Stimulated activated CD4-positive, alpha-beta T cell treated with anti-CD3 and anti-CD28 coated beads, TNF-alpha, amount 100 ng/mL, for 48 hours (primary cell): ENCODE results near the gene SLC35B4.

Source experiments
- DNase-seq, 3 donors: peaks; one replicate each; pipeline ENCODE4 v3.0.0-alpha.2; 2020; ENCODE audit warnings: low read depth in 3 of 3

SLC35B4 gene

GRCh38 chr7:134290286-134290685 is 26.4 kb downstream of the SLC35B4 start:
- DNase-seq: no peak

DNA sequence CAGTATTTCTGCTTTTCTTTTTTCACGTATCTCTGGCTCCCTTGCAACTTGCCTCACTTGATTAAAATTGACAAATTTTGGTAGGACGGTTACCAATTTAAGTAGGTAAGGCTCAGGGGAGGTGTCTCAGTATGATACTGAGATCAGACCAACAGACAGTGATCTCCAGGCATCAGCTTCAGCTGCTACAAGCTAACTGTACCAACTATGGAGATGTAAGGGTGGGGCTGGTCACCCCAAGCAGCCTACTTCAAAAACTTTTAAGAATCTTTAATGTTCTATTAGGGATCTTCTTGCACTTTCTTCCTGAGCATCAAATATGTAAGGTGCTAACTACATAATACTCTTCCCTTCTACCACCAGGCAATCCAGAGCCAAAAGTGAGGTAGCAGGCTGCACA is 26.9 kb downstream of the SLC35B4 start:
- no peak for DNase-seq

DNA sequence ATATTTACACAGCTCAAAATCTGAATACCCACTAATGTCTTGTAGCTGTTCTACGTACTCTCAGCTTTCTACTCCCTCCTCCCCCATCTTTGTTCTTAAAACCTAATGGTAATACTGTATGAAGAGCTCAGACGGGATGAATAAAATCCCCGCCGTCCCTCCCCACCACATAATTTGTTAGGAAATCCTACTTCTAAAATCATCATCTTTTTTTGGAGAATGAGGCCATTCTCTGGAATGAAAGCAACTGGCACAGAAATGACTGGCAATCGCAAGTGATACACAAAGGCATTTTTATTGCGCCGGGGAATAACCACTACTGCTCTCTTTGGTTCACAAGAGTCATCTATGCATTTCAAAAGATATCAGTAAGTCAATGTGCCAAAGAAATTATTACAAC is 27.3 kb downstream of the SLC35B4 start:
- no peak for DNase-seq

DNA sequence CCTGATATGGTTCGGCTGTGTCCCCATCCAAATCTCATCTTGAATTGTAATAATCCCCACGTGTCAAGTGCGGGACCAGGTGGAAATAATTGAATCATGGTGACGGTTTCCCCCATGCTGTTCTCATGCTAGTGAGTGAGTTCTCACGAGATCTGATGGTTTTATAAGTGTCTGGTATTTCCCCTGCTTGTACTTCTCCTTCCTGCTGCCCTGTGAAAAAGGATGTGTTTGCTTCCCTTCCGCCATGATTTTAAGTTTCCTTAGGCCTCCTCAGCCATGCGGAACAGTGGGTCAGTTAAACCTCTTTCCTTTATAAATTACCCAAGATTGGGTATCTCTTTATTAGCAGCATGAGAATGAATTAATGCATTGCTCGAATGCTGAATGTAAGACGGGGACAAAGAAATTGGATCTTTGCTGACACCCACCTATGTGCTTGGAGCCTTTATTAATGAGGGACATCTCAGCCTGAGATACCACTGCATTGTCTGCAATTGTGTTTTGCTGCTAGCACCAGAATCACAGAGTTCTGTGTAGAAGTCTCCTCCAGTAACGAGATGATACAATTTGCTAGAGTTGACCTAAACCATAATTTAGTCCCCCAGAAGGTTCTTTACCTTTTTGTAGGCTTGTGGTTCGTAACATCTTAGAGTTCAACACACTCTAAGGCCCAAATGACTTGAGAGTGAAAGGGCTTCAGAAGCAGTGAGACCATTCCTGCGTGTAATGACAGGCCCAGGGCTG is 28.6 kb downstream of the SLC35B4 start:
- no peak for DNase-seq

DNA sequence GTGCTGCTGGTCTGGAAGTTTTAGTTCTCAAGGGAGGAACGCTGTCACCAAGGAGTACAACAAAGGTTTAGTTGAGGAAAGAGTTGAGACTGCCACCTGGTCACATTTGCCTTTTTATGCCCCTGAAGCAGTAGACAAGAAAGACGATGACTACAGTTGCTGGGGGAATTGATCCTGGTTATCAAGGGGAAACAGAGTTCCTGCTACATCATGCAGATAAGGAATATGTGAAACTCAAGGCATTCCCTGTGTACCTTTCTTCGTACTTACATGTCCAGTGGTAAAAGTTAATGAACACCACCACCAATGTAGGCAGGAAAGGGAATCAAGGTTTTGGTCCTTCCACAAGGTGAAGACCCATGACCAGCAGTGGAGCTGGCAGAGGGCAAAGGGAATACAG is 31.8 kb downstream of the SLC35B4 start:
- no peak for DNase-seq

GRCh38 chr7:134284011-134284410 is 32.7 kb downstream of the SLC35B4 start:
- DNase-seq: no peak

DNA sequence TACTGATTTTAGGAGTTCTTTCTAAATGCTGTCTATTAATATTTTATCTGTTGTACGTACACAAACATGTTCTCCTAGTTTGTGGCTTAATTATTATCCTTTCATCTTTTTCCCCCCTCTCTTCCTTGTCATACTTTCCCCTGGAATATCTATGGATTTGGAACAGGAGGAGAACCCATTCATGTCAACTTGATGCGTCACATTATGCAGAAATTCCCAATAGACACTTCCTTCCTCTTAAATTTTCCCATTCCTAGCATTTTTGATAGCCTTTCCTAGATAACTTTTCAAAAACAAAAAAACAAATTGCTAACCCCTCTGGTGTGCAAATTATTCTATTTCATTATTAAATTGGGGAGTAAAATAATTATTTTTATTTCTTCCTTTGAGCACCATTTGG is 36.2 kb downstream of the SLC35B4 start:
- no peak for DNase-seq

- DNase-seq: no peak
Measured at GRCh38 chr7:134279898-134280297, 36.8 kb downstream of the SLC35B4 start.

- no peak for DNase-seq
Measured at GRCh38 chr7:134279336-134279735, 37.4 kb downstream of the SLC35B4 start.

- no peak for DNase-seq
Measured at GRCh38 chr7:134278502-134279153, 38.1 kb downstream of the SLC35B4 start.

GRCh38 chr7:134276951-134277350 is 39.8 kb downstream of the SLC35B4 start:
- DNase-seq: no peak

DNA sequence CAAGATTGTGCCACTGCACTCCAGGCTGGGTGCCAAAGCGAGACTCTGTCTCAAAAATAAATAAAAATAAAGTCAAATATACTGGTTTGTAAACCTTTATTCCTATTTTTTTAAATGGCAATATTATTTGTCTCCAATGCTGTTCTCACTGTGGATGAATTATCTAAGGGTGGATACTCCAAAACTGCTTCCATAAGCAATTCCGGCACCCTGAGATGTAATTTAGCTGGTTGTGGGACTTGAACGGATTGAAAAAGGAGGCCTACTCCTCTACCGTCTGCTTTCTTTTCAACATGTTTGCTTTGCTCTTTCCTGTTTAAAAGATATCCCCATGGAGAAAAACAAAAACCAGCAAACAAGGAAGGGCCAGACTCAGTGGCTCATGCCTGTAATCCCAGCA is 54.4 kb downstream of the SLC35B4 start:
- DNase-seq: no peak

DNA sequence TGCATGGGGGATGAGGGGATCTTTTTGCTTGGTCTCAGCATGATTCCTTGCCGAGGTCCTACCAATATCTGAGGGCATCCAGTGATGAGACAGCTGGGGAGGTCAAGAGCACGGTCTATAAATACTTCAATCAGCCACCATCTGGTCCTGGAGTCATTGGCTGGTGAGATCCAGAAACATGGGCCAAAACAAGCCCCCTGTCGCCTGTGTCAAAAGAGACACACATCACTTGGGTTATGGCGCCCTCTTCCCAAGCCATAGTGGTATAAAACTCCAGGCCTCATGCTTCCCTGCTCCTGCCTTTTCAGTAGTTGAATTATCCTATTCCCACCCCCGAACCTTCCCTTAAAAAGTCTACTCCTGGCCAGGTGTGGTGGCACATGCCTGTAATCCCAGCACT is 60.9 kb downstream of the SLC35B4 start:
- no peak for DNase-seq

GRCh38 chr7:134254311-134254710 is 62.4 kb downstream of the SLC35B4 start:
- DNase-seq: no peak

DNA sequence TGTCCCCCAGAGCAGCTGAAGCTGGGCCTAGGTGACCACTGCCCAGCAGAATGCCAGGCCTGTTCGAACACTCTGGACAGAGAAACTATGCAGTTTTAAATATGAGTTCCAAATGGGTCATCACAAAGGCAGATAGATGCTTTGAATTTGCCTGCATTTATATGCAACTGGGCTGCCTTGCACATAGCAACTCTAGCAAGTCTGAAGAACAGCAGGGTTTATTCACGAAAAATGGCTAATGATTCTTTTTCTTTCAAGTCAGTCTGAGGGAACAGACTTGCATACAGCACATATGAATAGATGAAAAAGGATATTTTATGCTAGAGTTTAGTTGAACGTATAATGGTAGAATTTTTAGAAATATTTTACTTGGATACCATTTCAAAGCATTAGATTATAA is 68.5 kb downstream of the SLC35B4 start:
- DNase-seq: no peak

DNA sequence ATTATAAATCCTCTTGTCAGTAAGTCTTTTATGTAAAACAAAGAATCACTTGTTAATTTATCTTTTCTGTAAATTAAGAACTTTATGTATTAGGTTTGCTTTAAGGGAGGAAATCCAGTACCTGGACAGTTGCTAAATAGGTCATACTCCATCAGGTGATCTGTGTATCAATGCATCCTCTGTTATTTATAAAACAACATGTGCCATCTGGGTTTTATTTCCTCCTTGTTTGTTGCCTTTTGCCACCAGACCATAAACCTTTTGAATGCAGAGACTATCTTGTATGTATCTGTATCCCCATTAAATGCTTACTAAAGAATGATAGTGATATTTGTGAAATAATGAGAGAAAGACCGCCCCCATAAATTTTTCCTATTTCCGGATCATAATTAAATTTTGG is 70.0 kb downstream of the SLC35B4 start:
- DNase-seq: no peak

DNA sequence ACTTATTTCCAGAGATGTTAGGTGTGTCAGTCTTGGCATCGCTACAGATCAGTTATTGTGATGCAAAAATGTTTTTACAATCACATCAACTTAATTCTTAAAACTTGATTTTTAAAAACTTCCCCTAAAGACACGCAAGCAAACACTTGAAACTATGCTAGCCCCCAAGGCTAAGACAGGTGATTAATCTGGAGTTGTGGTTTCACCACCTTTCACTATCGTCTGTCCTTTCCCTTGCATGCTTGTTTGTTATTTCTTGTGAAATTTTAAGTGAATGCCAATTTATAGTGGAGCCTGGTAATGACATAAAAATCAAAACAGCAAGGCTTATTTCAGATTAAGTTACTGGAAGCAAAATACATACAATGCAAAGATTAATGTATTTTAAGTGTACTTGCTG is 70.4 kb downstream of the SLC35B4 start:
- DNase-seq: no peak

DNA sequence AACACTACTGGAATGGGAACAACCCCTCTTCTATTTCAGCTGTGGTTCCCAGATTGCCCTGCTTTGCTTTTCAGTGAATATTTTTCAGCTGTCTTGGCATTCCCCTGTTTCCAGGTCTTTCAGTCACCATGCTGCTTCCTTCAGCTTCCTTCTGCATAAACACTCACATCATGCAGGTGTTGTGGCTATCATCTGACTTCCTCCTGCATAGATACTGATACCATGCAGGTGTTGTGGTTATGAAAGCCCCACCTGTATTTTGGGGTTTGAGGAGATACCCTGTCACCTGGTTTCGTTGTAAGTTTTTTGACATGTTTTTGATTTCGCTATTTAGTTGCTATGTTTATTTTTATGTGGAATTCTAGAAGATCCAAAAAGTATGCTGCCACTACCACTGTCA is 71.5 kb downstream of the SLC35B4 start:
- no peak for DNase-seq
